HG02623 (cell line): ENCODE measurements around the gene DISC1.
"Not testable (repeated sequence)": the region's sequence is repeated elsewhere in the genome, so short reads cannot be mapped to it uniquely, and the experiment has no call there.

Source experiments
- ATAC-seq: cut with Tn5 transposase; IDR thresholded peaks from one replicate; pipeline ENCODE4 v1.9.1; 2021; ENCODE audit warnings: moderate library complexity; ENCODE audit not compliant: unreplicated experiment

DISC1 gene

GRCh38 chr1:231666937-231667608 is 40.5 kb downstream of the DISC1 start:
- no peak for ATAC-seq

DNA sequence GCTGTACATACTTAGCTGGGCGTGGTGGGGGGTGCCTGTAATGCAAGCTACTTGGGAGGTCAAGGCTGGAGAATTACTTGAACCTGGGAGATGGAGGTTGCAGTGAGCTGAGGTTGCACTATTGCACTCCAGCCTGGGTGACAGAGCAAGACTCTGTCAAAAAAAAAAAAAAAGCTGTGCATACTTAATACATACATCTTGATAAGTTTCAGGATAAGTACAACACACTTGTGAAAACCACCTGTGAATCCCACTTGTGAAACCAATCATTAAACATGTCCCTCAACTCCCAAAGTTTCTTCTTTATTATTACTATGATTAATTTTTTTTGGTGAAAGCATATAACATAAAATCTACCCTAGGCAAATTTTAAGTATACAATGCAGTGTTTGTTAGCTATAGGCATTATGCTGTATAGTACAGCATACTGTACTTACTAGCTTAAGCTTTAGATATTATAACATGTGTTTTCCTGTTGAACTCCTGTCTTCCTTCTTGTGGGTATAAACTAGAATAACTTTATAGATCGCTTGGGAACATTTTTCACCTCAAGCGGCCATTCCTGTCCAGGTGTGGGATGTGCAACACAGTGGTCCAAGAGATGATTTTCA is 41.4 kb downstream of the DISC1 start:
- no peak for ATAC-seq

DNA sequence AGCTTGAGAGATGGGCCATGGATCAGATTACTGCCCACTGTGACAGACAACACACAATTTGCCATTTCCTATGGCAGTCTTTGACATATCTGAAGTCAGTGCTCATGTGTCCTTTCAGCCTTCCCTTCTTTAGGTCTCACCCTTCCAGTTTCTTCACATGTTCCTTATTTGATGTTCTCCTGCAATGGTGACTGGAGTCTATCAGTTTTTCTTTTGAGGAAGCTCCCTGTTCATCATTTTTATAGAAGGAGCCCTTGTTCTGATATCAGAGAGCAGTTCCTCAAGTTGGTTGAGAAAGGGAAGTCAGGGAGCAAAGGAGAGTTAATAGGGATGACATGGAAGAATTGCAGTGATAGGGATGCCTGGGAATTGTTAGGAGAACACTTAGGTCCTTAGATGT is 42.2 kb downstream of the DISC1 start:
- ATAC-seq, result no peak

GRCh38 chr1:231669864-231670621 is 43.5 kb downstream of the DISC1 start:
- ATAC-seq, result not testable (repeated sequence)

DNA sequence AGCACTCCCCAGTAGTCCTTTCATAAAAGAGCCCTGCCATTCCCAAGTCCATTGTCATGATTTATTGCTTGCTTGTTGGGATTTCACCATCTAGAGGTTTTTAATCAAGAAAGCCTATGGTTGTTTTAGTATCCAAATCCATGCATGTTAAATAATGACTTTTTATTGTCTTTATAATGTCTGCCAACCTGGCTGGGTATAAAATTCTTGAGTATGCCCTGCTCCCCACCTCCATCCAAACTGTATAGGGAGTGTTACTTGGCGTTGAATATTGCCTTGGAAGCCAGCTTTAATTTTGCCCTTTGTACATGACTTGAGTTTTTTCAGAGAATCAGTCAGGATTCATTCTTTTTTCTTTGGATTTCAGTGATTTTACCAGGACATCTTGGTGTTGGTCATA is 44.2 kb downstream of the DISC1 start:
- ATAC-seq, result no peak

DNA sequence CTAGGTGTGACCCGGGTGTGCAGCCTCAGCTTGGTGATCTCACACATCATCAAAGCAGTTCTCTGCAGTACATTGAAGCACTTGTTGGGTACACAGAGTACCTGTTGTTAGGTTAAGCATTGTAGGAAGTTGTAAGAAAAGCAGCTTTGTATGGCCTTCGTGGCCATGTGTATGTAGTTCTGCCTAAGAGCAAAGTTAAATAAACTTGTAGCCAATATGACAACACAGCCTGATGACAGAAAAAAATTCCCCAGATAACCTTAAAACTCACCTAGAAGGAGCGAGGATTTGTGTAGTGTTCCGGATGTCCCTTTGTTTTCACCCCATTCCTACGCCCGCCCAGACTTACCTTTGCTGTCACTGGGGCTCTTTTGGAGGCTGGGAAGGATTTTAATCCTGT is 48.0 kb downstream of the DISC1 start:
- ATAC-seq, result no peak

DNA sequence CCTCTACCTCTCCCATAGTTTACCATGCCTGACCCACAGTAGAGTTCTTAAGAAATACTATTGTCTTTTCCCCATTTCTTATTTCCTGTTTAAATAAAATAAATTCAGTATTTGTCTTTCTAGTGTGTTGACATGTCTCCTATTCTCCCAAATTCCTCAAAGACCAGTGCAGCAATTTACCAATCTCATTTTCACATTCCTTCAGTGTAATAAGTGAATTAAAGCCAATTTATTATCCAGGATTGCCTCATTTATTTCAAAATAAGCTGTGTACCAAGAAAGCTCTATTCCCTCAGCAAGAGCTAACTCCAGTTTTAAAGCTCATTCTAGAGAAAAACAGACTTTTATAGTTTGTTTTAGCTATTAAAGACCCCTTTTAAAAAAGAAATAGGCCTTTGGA is 49.9 kb downstream of the DISC1 start:
- ATAC-seq, result no peak

DNA sequence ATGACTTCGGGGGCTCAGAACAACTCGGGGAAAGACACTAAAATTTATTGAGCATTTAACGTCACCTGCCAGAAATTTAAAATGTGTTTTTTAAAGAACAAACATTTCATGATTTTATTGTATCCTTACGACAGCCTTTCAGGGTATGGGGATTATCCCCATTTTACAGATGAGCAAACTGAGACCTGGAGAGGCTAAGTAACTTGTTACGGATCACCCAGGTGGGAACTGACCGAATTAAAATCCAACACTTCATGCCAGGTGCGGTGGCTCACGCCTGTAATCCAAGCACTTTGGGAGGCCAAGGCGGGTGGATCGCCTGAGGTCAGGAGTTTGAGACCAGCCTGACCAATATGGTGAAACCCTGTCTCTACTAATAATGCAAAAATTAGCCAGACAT is 50.9 kb downstream of the DISC1 start:
- ATAC-seq, result no peak

DNA sequence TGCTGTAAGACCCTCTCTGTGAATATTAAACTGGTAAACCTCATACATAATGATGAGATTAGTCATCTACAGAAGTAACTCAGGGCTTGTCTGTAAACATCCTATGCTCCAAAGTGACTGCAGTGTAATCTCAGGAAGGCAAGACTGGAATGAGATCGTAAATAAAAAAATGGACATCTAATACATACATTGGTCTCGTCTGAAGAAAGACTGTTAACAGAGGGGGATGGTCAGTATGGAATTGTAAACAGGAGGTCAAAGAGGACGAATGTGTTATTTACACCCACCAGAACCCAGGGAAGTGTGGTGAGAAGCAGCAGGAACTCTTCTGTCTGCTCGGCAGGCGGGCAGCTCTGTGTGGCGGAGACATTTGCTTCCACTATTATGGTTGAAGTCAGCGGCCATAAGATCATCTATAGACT is 51.4 kb downstream of the DISC1 start:
- no peak for ATAC-seq

DNA sequence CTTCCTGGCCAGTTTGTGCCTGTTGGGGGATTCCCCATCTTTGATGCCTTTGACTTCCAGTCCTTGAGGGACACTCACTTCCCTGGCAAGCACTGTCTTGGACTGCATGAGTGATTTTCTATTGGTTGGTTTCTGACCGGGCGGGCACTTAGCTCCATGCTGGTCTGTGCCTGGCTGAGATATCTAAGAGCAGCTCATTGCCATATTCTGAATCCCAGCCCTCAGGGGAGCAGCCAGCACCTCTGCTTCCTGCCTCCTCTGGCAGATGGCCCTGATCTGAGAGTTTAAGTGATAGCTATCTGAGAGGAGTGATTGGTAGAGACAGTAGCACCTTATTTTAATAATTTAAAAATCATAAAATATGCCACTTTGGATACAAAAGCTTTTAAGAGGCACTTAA is 52.5 kb downstream of the DISC1 start:
- ATAC-seq, result no peak

GRCh38 chr1:231681006-231681405 is 54.4 kb downstream of the DISC1 start:
- no peak for ATAC-seq

DNA sequence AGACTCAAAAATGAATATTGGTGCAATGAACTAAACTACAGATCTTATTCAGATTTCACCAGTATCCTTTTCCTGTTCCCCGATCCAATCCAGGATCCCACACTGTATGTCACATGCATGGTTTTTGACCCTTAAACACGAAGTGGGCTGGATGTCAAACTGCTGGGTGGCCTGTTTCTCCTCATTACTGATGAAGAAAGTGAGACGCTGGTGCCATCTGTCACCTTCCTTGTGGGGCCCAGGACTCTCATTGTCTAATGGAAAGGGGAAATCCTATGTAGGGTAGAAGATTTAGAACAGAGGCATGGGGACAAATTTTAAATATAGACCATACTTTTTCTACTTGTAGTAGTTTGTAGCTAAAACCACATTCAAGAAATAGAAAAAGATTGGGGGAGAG is 56.2 kb downstream of the DISC1 start:
- ATAC-seq, result no peak

- ATAC-seq, result no peak
Measured at GRCh38 chr1:231683439-231684165, 57.0 kb downstream of the DISC1 start.

DNA sequence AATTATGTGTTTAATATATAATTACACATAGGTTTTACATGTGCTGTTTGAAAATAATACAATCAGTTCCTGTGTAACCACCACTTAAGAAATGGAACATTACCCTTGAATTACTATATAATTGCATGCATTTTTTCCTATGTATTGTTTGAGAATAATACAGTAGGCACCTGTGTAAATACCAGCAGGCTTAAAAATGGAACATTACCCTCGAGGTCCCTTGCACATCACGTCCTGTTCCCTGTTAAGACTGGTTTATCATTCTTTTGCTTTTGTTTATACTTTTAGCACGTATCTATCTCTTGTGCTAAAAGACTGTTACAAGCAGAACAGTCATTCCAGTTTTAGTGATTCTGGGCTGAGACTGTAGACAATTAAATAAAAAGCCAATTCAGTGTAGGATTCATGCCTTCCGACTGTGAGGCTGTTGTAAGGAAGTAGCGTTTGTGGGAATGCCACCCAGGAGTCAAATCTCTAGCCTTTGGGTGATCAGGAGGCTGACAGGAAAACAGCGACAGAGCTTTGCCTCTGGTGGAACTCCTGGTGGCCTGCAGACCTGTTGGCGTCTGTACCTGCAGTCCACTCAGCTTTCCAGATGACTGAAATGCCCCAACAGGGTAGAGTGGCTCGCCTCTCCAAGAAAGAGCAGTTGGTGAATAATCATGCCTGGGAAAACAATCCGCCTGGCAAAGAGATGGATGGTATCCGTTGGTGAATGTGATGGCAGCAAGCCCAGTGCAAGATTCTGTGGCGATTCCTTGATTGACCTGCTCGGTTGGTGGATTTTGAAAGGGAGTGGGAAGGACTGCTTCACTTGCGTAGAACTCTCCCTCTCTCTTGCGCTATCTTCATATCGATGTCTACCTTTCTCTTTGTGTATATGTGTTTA is 58.0 kb downstream of the DISC1 start:
- no peak for ATAC-seq

DNA sequence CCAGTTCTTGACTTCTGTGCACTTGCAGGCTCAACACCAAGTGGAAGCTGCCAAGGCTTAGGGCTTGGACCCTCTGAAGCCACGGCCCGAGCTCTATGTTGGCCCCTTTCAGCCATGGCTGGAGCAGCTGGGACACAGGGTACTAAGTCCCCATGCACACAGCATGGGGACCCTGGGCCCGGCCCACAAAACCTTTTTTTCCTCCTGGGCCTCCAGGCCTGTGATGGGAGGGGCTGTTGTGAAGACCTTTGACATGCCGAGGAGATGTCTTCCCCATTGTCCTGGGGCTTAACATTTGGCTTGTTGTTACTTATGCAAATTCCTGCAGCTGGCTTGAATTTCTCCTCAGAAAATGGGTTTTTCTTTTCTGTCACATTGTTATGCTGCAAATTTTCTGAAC is 59.8 kb downstream of the DISC1 start:
- ATAC-seq, result no peak

GRCh38 chr1:231688989-231689388 is 62.4 kb downstream of the DISC1 start:
- ATAC-seq, result no peak

GRCh38 chr1:231690059-231690458 is 63.5 kb downstream of the DISC1 start:
- ATAC-seq, result no peak

- ATAC-seq, result no peak
Measured at GRCh38 chr1:231691618-231692259, 65.1 kb downstream of the DISC1 start.

- no peak for ATAC-seq
Measured at GRCh38 chr1:231693361-231694074, 66.9 kb downstream of the DISC1 start.

DNA sequence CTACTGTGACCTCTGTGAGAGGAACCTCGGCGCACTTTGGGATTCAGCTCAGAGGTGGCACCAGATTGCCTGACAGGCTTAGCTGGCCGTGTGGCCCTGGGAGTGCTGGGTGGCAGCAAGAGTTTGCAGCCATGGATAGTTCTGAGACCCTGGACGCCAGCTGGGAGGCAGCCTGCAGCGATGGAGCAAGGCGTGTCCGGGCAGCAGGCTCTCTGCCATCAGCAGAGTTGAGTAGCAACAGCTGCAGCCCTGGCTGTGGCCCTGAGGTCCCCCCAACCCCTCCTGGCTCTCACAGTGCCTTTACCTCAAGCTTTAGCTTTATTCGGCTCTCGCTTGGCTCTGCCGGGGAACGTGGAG is 67.5 kb downstream of the DISC1 start:
- ATAC-seq, result no peak
